H4 (cell line): ENCODE results near the gene FAM227B. TPM values are rescaled to one million over a fixed set of nuclear protein-coding genes. Genes with fewer than 3 reads are reported as not detected.
"Not testable (repeated sequence)": the region's sequence is repeated elsewhere in the genome, so short reads cannot be mapped to it uniquely, and the experiment has no call there.

Source experiments
- DNase-seq: peaks from one replicate; pipeline ENCODE4 v3.0.0-alpha.2; 2015; ENCODE audit warnings: low spot score
- total RNA-seq: library from RNA; depleted of rRNA; stranded (reverse); fragments of >200 nt; shearing (Covaris generic); gene quantifications from 2 replicates; pipeline ENCODE4 v1.2.3, GENCODE V29; 2014

Gene FAM227B
- total RNA-seq, 1 experiment from 2014 or later = 2.1 TPM

DNA sequence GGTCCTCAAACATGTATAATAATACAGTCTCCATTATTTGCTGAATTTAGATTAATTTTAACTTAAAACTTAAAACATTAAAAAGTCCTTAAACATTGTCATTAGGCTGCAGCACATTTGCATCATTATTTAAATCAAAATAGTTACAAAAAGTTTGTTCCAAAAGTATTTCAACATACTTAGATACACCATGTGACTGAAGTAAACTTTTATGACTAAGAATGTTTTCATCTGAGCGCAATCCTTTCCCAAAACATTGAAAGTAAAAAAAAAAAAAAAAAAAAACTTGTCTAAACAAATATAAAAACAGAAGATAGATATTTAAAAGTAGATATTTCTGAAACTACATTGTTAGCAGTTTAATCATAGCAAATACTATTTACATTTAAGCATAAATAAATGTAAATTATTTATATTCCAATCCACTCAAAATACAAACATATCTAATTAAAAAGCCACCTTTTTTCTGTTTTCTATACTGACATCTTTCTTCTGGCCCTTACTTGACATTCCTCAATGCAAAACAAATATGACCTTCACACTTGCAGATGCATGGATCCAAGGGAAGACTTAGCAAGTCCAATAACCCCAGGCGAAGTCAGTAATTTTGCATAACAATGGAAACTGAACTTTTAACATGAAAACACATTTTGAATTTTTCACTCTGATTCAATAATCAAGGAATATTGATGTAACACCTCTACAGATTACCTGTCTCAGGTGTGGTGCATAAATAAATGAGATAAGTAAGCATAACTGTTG, 10.3 kb downstream of the FAM227B start:
- no peak for DNase-seq

DNA sequence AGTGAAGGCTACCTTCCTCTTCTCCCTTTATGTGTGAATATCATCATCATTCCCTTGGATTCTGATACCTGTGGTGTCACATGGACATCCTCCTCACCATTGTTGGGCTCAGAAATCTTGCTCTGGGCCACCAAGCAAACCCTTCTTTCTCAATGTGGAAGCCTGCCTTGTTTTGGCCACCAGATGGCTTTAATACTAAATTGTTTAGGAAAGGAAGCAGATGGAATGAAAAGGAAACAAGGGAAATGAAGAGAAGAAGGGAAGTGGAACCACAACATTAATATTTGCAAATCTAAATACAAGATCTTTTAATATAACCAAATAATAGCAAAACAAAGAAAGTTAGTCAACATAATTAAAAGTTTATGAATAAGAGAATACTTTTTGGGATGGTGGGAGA, 14.0 kb downstream of the FAM227B start:
- DNase-seq = no peak

DNA sequence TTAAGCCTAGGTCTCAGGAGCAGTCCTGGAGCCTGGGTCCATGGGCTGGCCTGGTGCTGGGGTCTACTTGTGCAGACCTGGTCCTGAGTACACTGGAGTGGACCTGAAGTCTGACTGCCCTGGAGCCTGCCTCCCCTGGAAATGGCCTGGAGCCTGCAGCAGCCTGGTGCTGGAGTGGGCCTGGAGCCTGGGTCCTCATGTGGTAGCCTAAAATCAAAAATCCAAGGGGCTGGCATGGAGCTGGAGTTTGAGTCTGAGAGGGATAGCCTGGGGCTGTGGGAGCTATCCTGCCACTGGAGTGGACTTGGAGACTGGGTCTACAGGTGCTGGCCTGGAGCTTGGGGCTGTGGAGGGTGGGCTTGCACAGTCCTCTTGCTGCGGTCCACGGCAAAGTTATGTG, 15.0 kb downstream of the FAM227B start:
- no peak for DNase-seq

DNA sequence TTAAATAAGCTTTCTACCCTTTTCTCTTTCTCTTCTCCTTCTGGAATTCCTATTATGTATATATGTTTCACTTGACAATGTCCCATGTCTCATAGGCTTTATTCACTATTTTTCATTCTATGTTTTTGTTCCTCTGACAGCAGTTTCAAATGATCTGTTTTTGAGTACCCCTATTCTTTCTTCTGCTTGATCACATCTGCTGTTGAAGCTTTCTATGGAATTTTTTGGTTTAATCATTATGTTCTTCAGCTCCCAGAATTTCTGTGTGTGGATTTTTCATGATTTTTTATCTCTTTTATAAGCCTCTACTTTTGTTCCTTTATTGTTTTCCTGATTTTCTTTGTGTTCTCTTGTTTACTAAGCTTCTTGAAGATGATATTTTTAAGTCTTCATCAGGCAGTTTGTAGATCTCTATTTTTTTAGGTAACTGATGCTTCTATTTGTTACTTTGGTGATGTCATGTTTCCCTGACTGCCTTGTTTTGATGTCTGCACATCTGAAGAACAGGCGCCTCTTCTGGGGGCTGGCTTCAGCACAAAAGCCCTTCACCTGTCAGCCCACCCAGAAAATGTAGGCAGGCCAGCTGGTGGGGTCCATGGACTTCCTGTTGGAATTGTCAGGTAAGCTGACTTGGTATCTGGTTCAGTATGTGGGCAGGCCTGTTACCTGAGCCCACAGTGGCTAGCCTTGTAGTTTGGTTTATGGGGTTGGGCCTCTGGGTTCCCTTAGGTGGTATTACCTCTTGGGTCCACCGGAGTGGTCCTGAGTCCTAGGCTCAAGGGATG, 15.8 kb downstream of the FAM227B start:
- no peak for DNase-seq

DNA sequence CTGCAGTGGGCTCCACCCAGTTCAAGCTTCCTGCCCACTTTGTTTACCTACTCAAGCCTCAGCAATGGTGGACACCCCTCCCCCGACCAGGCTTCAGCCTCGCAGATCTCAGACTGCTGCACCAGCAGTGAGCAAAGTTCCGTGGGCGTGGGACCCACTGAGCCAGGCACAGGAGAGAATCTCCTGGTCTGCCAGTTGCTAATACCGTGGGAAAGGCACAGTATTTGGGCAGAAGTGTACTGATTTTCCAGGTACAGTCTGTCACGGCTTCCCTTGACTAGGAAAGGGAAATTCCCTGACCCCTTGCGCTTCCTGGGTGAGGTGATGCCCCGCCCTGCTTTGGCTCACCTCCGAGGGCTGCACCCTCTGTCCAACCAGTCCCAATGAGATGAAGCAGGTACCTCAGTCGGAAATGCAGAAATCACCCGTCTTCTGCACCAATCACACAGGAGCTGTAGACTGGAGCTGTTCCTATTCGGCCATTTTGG, 27.7 kb downstream of the FAM227B start:
- DNase-seq = not testable (repeated sequence)

DNA sequence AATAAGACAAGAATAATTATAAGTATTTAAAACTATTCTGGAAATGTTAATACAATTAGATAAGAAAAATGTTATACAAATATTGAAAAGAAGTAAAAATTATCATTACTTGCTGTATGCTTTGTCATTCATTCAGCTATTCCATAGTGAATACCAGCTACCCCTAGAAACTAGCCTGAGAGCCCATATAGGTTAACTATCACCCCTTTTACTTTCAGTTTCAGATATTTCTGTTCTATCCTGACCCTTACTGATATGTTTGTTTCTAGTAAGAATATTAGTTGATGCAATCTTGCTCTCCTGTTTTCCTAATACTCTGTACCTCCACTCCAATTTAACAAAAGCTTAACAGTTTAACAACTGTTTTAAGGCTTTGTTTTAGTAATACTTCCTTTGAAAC, 31.6 kb downstream of the FAM227B start:
- no peak for DNase-seq

DNA sequence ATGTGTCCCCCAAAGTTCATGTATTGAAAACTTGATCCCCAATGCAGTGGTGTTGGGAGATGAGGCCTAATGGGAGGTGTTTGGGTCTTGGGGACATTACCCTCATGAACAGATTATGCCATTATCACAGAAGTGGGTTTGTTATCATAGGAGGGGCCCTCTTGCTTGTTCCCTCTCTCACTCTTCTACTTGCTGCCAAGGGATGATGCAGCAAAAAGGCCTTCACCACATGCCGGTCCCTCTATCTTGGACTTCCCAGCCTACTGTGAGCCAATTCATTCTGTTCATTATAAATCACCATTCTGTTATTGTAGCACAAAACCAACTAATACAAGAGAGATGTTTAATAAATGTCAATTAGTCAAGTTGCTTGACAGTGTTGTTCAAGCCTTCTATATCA, 47.2 kb downstream of the FAM227B start:
- DNase-seq = no peak

DNA sequence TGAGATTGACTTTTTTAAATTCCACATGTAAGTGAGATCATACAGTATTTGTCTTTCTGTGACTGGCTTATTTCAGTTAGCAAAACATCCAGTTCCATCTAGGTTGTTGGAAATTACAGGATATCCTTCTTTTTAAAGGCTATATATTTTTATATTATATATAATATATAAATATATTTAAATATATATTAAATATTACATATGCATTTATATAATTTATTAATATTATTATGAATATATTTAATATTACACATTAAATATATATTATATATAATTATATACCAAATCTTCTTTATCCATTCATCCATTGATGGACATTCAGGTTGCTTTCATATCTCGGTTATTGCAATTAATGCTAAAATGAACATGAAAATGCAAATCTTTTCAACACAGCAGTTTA, 49.9 kb downstream of the FAM227B start:
- no peak for DNase-seq

DNA sequence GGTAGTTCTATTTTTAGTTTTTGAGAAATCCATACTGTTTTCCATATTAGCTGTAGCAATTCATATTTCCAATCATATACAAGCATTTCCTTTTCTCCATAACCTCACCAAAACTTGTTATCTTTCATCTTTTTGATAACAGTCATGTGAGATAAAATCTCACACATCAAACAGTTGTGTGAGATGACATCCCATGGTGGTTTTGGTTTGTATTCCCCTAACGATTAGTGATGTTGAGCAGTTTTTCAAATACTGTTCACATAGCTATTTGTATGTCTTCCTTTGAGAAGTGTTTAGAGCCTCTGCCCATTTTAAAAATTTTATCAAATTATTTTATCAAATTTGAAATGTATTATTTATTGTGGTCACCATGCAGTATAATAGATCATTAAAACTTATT, 50.4 kb downstream of the FAM227B start:
- DNase-seq = no peak

DNA sequence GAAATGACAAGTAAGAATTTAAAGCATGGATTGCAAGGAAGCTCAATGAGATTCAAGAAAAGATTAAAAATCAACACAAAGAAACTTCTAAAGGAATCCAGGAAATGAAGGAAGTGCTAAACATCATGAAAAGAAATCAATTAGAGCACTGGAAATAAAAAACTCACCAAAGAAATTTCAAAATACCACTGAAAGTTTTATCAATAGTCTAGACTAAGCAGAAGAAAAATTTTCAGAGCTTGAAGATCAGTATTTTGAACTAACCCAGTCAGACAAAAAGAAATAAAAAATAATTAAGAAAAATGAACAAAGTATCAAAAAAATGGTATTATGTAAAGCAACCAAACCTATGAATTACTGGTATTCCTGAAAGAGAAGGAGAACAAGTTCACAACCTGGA, 60.6 kb downstream of the FAM227B start:
- DNase-seq = no peak

DNA sequence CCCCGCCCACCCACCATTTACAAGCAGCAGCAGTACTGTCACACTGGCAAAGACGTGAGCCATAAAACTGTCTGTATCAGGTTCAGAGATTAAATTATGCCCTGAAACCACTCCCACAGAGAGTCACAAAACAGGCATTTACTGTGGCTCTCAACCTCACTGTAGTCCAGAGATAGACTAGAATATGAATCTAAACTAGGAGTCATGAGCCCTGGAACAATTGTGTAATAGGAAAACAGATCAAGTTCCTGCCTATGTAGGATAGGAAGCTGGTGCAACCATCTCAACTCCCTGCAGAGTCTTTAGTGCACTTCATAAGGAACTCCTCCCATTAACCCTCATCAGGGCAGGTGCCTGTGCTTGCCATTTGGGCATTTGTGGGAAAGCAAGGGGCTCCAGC, 61.7 kb downstream of the FAM227B start:
- DNase-seq = no peak

DNA sequence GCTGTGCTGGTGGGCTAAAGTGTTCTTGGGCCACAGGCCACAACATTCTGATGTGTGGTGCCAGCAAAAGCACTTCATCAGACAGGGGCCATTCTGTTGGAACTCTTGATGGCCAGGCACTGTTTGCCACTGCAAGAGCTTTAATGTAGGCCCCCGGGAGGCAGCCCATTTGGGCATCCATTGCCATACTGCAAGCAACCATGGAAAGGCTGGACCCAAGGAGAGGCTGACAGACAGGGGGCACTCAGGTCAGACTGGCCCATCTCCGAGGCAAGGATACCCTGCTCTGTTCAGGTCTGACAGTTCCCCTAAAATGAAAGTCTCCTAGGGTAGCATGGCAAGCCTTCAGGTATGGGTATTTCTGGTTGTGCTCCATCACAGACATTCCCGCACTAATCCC, 64.2 kb downstream of the FAM227B start:
- DNase-seq = no peak

DNA sequence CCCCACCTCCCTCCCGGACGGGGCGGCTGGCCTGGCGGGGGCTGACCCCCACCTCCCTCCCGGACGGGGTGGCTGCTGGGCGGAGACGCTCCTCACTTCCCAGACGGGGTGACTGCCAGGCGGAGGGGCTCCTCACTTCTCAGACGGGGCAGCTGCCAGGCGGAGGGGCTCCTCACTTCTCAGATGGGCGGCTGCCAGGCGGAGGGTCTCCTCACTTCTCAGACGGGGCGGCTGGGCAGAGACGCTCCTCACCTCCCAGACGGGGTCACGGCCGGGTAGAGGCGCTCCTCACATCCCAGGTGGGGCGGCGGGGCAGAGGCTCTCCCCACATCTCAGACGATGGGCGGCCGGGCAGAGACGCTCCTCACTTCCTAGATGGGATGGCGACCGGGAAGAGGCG, 70.3 kb downstream of the FAM227B start:
- DNase-seq = not testable (repeated sequence)

DNA sequence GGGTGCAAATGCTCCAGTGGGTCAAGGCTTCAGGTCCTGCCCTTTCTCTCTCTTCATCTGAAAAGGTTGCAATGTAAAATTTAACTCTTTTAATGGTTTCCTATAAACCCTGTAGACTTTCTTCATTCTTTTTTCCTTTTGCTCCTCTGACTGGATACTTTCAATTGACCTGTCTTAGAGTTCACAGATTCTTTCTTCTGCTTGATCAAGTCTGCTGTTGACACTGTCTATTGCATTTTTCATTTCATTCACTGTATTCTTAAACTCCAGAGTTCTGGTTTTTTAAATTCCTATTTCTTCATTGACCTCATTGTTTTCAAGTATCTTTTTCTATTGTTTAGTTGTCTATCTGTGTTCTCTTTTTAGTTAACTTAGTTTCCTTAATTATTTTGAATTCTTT, 82.1 kb downstream of the FAM227B start:
- no peak for DNase-seq

DNA sequence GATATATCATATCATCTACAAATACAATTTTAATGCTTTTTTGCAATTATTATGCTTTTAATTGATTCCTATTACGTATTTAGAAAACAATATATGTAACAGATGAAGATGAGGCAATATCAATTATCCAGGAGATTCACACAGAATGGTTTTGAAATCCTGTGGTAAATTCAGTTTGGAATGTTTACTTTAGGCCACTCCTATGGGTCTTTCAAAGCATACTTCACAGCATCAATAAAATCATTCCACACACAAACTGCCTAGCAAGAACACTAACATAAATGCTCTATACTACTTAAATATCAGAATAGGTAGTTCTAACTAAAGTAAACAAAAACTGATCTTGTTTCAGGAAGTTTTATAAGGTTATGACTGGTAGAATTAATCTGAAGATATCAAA, 90.5 kb downstream of the FAM227B start:
- DNase-seq = no peak

DNA sequence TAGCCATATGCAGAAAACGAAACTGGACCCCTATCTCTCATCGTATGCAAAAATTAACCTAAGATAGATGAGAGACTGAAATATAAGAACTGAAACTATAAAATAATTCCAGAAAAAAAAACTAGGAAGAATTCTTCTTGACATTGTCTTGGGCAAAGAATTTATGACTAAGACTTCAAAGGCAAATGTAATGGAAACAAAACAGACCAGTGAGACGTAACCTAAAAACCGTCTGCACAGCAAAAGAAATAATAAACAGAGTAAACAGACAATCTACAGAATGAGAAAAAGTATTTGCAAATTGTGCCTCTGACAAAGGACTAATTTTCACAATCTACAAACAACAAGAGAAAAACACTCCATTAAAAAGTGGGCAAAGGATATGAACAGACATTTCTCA, 92.3 kb downstream of the FAM227B start:
- no peak for DNase-seq

DNA sequence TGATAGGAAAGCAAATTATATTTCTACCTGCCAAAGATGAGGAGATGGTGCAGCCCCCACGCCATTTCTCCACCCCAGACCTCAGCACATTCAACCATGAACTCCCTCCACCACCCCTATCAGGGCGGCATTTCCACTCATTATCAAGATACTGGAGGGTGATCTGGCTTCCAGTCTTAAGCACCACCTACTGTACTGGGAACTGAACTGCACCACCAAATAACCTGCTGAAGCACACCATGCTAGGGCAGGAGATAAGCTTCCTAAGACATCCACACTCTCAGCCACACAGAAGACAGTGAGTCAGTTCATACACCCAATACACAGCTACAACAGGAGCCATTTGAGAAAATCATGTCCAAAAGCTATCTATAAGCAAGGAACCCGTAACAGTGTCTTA, 98.8 kb downstream of the FAM227B start:
- DNase-seq = peak; percentile 13

DNA sequence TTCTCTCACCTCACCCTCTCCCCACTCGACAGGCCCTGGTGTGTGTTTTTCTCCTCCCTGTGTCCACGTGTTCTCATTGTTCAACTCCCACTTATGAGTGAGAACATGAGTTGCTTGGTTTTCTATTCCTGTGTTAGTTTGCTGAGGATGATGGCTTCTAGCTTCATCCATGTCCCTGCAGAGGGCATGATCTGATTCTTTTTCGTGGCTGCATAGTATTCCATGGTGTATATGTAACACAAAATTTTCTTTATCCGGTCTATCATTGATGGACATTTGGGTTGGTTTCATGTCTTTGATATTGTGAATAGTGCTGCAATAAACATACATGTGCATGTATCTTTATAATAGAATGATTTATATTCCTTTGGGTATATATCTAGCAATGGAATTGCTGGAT, 107.9 kb downstream of the FAM227B start:
- not testable (repeated sequence) for DNase-seq

DNA sequence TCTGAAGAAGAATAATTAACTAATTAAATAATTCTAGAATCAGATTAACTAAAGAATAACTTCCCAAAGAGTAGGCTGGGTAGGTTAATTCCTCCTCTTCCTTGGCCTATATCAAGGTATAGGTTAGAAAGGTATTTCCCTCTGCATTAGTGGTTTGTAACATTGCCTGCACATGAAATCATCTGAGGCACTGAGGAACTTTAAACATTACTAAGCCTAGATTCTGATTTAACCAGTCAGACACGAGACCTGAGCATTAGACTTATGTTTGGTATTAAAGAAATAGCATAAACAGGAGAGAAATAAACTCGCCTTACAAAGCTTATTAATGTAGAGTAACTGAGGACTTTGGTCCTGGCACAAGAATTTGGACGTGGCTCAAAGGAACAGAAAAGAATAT, 113.4 kb downstream of the FAM227B start:
- no peak for DNase-seq

DNA sequence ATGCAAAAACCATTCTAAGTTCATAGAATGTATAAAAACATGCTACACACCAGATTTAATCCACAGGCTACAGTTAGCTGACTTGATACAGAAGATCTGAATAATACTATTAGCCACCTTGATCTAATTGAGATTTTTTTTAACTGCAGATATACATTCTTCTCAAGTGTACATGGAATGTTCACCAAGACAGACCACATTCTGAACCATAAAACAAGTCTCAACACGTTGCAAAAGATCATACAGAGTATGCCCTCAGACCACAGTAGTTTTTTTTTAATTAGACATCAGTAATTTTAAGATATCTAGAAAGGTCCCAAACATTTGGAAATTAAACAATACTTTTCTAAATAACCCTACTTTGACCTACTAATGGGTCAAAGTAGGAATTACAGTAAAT, 114.3 kb downstream of the FAM227B start:
- no peak for DNase-seq

DNA sequence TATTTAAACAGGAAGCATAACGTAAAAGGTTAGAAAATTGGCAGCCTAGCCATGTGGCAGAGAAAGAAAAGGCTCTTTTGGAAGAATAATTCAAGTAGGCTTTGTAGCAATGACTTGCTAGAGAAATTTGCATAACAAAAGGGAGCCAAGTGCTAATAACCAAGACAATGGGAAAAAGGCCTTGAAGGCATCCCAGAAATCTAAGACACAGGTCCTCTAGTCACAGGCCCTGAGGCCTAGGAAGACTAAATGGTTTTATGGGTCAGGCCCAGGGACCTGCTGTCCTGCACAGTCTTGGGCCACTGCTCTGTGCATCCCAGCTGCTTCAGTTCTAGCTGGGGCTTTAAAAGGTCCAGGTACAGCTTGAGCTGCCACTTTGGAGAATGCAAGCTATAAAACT, 119.0 kb downstream of the FAM227B start:
- DNase-seq = no peak

DNA sequence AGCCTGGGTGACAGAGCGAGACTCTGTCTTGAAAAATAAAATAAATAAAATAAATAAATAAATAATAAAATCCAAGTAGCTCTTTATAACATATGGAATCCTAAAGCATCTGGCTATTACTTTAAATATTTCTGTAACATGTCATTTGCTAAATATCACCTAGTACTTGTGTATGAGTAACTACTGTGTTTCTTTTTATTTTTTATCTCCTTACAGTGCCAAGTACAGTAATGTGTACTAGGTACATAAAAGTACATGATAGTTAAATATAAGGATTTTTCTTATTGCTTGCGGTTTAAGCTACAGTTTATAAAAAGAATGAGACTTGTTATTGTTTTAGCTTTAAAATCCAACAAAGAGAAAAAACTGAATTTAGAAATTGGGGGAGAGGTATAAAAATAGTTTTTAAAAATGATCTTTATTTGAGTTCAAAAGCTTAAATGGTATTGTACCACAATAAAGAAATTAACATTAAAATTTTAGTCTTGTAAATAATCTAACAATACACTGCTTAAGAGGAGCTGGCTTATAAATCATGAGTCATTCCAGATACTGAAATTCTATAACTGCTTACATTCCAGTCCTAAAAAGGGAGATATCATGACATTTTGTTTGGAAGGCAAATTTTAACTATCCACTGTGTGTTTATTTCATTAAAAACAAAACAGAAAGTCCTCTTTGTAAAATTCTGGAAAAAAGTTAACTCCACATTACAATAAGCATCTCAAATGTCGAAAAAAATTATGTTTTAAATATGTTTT, 124.4 kb downstream of the FAM227B start:
- no peak for DNase-seq

DNA sequence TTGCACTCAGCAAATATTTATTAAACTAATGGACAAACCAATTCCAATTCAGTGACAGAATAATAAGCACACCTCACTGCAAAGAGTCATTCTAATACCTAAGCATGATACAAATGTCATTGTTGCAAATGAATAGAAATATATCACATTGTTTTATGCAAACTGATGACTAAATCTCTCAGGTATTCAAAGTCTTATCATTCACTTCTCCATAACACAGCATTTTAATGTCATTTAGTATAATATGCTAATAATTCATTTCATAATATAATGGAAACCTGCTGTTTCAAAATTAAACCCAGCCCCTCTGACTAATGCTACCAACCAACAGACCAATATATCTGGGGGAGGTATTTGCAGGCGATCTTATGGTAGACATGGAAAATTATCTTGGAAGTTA, 125.8 kb downstream of the FAM227B start:
- no peak for DNase-seq
